Thyroid gland (tissue), 4 donors: ENCODE measurements around the gene FNIP1. TPM values are rescaled to one million over a fixed set of nuclear protein-coding genes. Genes with fewer than 3 reads are reported as not detected.

Experiments used
- DNase-seq, 2 donors: peaks; one replicate each; pipeline ENCODE4 v3.0.0-alpha.2; 2019
- H3K27ac ChIP-seq, 3 donors: fragments of 200-600 bp; sonication (generic); 1 replicate in 2 of 3; 2 replicates in 1 of 3; pipeline ENCODE4 v1.5.1; 2016 to 2019; ENCODE audit warnings: mild to moderate bottlenecking in 1 of 3, moderate library complexity in 1 of 3
- H3K27me3 ChIP-seq: fragments of 200-600 bp; sonication (generic); one replicate; pipeline ENCODE4 v1.5.1; 2019
- H3K36me3 ChIP-seq, 2 donors: fragments of 200-600 bp; sonication (generic); one replicate each; pipeline ENCODE4 v1.5.1; 2016 to 2019
- H3K4me1 ChIP-seq, 2 donors: fragments of 200-600 bp; sonication (generic); one replicate each; pipeline ENCODE4 v1.5.1; 2017 to 2019
- H3K4me3 ChIP-seq, 3 donors: fragments of 200-600 bp; sonication (generic); replicated peaks in 1 of 3; 1 replicate in 2 of 3; 2 replicates in 1 of 3; pipeline ENCODE4 v1.5.1; 2016; ENCODE audit warnings: mild to moderate bottlenecking in 1 of 3
- H3K9me3 ChIP-seq: fragments of 200-600 bp; sonication (generic); one replicate; pipeline ENCODE4 v1.5.1; 2017
- CTCF ChIP-seq, 6 experiments: fragments of 200-600 bp in 3 of 6; fragments of 450-650 bp in 3 of 6; sonication (generic) in 3 of 6; IDR thresholded peaks; one replicate each; pipeline ENCODE4 v1.5.1; 2016 to 2019; ENCODE audit warnings: antibody characterized with exemption in 6 of 6, mild to moderate bottlenecking in 2 of 6, inconsistent platforms in 1 of 6, moderate library complexity in 1 of 6
- POLR2A ChIP-seq, 2 donors: fragments of 450-650 bp; IDR thresholded peaks; one replicate each; pipeline ENCODE4 v1.6.1; 2017; ENCODE audit warnings: antibody characterized with exemption in 2 of 2, mild to moderate bottlenecking in 2 of 2, moderate library complexity in 1 of 2
- WGBS, 2 donors: methylation state at CpG; one replicate each; pipeline ENCODE4 v1.1.5; 2017; 5-methylcytosine and 5-hydroxymethylcytosine counted together
- intact Hi-C: fragments of 100-400 bp; cut with DNase I; formaldehyde crosslinking; loops from one replicate; pipeline ENCODE4 v1.15.1; 2023
- total RNA-seq, 4 donors: library from RNA; depleted of rRNA; stranded (reverse); fragments of >200 nt; gene quantifications; one replicate each; pipeline ENCODE4 v1.2.3, GENCODE V29; 2016

The FNIP1 gene
- total RNA-seq, 4 donors from 2014 or later: 55.3 to 91.7 (median 65.3) TPM

DNA sequence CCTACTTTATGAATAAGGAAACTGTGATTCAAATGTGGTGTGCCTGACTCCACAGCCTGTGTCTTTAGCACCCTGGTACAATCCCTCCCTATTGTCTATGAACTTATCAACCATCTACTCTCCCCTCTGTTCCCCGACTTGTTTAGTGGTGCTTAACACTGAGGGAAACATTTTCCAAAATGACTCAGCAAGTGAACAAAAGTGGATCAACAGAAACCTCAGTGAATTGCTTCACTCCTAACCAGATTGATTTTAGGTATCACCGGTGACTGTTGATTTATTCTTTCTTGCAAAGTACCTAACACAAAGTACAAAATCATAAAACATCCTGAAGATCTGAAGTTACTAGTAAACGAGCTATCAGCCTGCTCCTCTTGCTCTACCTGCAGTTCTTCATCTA is 119.7 kb downstream of the FNIP1 start:
- intact Hi-C loops: no loop called here
- Histone ChIP-seq H3K4me3 (no peak overlapping the region), H3K9me3 (no peaks in the 10 kb centered on the region), H3K36me3 (peaks cover 0 to 27% of the 10 kb centered on the region in 2 donors), H3K27me3 (no peaks in the 10 kb centered on the region), H3K4me1 (peaks cover 23 to 25% of the 10 kb centered on the region in 2 donors), H3K27ac (no peak overlapping the region)
- TF ChIP-seq POLR2A (IDR thresholded peaks at IDR 0.05) (no peak), CTCF (IDR thresholded peaks at IDR 0.05) (no peak)
- WGBS, 2 donors: 94% methylated on average over 3 of the region's 3 CpGs
- no peak for DNase-seq

DNA sequence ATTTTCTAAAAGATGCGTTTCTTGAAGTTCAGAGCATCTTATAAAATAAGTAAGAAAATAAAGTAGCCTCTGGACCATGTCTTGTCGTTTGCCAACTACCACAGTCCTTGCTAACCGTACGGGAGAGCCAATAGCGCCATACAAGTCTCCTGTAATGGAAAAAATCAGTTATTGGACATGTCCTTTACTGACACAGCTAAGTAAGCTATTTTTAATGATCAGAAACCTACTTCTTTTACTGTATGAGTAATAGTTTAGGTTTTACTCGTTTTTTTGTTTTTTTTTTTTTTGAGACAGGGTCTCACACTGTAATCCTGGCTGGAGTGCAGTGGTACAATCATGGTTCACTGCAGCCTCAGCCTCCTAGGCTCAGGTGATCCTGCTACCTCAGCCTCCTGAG is 124.0 kb downstream of the FNIP1 start:
- TF ChIP-seq POLR2A (IDR thresholded peaks at IDR 0.05) (no peak), CTCF (IDR thresholded peaks at IDR 0.05) (no peak)
- Histone ChIP-seq H3K27ac (peak overlapping the region; percentile 14 to 92 (median 78)), H3K4me1 (peaks cover 36 to 39% of the 10 kb centered on the region in 2 donors), H3K9me3 (no peaks in the 10 kb centered on the region), H3K27me3 (no peaks in the 10 kb centered on the region), H3K4me3 (no peak overlapping the region), H3K36me3 (peaks cover 0 to 31% of the 10 kb centered on the region in 2 donors)
- DNase-seq: no peak
- intact Hi-C loops: no loop called here
- WGBS, 2 donors: 75 to 81% methylated on average over 6 of the region's 6 CpGs

DNA sequence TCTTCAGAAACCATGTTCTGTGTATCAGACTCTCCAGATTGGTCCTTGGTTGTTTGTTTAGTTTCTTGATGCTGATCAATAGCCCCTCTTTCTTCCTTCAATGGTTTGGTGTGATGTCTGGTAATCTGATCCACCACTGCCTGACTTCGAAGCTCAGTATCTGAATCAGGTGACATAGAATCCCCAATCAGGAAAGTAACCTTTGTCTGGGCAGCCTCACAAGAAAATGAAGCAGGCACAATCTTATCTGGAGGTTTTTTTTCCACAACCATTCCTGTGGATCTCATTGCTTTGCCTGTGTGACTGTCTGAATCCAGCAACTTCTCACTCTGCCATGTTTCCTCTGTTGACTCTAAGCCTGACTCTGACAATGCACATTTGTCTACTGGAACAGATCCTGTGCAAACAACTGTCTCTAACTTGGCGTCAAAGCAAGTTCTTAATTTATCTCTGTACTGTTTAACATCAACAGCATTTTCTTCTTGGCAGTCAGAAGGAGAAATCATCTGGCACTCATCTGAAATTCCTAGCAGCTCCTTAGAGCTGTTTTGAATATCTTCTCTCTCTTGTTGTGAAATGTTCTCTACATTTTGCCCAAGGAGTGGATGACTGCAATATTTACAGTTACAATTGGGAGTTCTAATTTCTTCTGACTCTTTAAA is 124.7 kb downstream of the FNIP1 start:
- WGBS, 2 donors: 29% methylated on average over 2 of the region's 2 CpGs
- H3K4me3 ChIP-seq: no peak overlapping the region
- intact Hi-C loops: no loop called here

GRCh38 chr5:131671409-131671808 is 125.4 kb downstream of the FNIP1 start:
- intact Hi-C loops: no loop called here
- TF ChIP-seq CTCF (IDR thresholded peaks at IDR 0.05): no peak
- TF ChIP-seq POLR2A (IDR thresholded peaks at IDR 0.05): no peak
- DNase-seq: no peak
- Histone ChIP-seq H3K9me3 (no peaks in the 10 kb centered on the region), H3K4me1 (peaks cover 34 to 39% of the 10 kb centered on the region in 2 donors), H3K27me3 (no peaks in the 10 kb centered on the region), H3K4me3 (no peak overlapping the region), H3K27ac (peak overlapping the region; percentile 62 to 92 (median 78)), H3K36me3 (peaks cover 0 to 23% of the 10 kb centered on the region in 2 donors)

More for the DNA sequence above, 124.7 kb downstream of the FNIP1 start:
- Histone ChIP-seq H3K4me1 (peaks cover 34 to 39% of the 10 kb centered on the region in 2 donors), H3K9me3 (no peaks in the 10 kb centered on the region), H3K36me3 (peaks cover 0 to 26% of the 10 kb centered on the region in 2 donors), H3K27ac (peak overlapping the region; percentile 62 to 92 (median 78)), H3K27me3 (no peaks in the 10 kb centered on the region)
- no peak for TF ChIP-seq CTCF (IDR thresholded peaks at IDR 0.05)
- TF ChIP-seq POLR2A (IDR thresholded peaks at IDR 0.05): peak in 1 of 2 donors; percentile 31
- DNase-seq: peak in 1 of 2 donors; percentile 8

- intact Hi-C loops: no loop called here
- peaks cover 0 to 28% of the 10 kb centered on the region in 2 donors for H3K36me3 ChIP-seq
- TF ChIP-seq CTCF (IDR thresholded peaks at IDR 0.05) (no peak), POLR2A (IDR thresholded peaks at IDR 0.05) (no peak)
- WGBS, 2 donors: 92 to 95% methylated on average over 1 of the region's 1 CpG
- no peaks in the 10 kb centered on the region for H3K27me3 ChIP-seq
- no peak overlapping the region for H3K27ac ChIP-seq
- DNase-seq: no peak
- no peaks in the 10 kb centered on the region for H3K4me1 ChIP-seq
- H3K4me3 ChIP-seq: no peak overlapping the region
- no peaks in the 10 kb centered on the region for H3K9me3 ChIP-seq
Observed at GRCh38 chr5:131664929-131665328, 131.9 kb downstream of the FNIP1 start.
